GM18511 (cell line): ENCODE results near the gene GABRD.
"Not testable (repeated sequence)": the region's sequence is repeated elsewhere in the genome, so short reads cannot be mapped to it uniquely, and the experiment has no call there.

Source experiments
- ATAC-seq: cut with Tn5 transposase; IDR thresholded peaks from one replicate; pipeline ENCODE4 v1.9.1; 2021; ENCODE audit warnings: mild to moderate bottlenecking, moderate library complexity; ENCODE audit not compliant: unreplicated experiment

Gene GABRD

GRCh38 chr1:2019172-2019543, at the start of gene GABRD:
GABRD (plus strand) TSS chr1:2019345; CDS start chr1:2019424, 79 bp downstream.
- no peak for ATAC-seq

- ATAC-seq = no peak
Measured at GRCh38 chr1:1969505-1969900, 49.6 kb upstream of the GABRD start.

GRCh38 chr1:1969953-1970716, 49.0 kb upstream of the GABRD start:
- ATAC-seq = no peak

GRCh38 chr1:1971017-1971416, 48.1 kb upstream of the GABRD start:
- no peak for ATAC-seq

GRCh38 chr1:1971688-1972087, 47.5 kb upstream of the GABRD start:
- no peak for ATAC-seq

- no peak for ATAC-seq
Measured at GRCh38 chr1:1972976-1973715, 46.0 kb upstream of the GABRD start.

GRCh38 chr1:1973716-1974642, 45.2 kb upstream of the GABRD start:
- no peak for ATAC-seq

- ATAC-seq = no peak
Measured at GRCh38 chr1:1974834-1975233, 44.3 kb upstream of the GABRD start.

GRCh38 chr1:1975535-1975934, 43.6 kb upstream of the GABRD start:
- ATAC-seq = no peak

- no peak for ATAC-seq
Measured at GRCh38 chr1:1976031-1976430, 43.1 kb upstream of the GABRD start.

- no peak for ATAC-seq
Measured at GRCh38 chr1:1978108-1978507, 41.0 kb upstream of the GABRD start.

- not testable (repeated sequence) for ATAC-seq
Measured at GRCh38 chr1:1978690-1979481, 40.3 kb upstream of the GABRD start.

GRCh38 chr1:1979482-1980165, 39.5 kb upstream of the GABRD start:
- no peak for ATAC-seq

- ATAC-seq = no peak
Measured at GRCh38 chr1:1980467-1981141, 38.5 kb upstream of the GABRD start.

- no peak for ATAC-seq
Measured at GRCh38 chr1:1981142-1981500, 38.0 kb upstream of the GABRD start.

- ATAC-seq = not testable (repeated sequence)
Measured at GRCh38 chr1:1981631-1982327, 37.4 kb upstream of the GABRD start.

GRCh38 chr1:1982379-1983232, 36.5 kb upstream of the GABRD start:
- no peak for ATAC-seq

- ATAC-seq = no peak
Measured at GRCh38 chr1:1984560-1985070, 34.5 kb upstream of the GABRD start.
